A549 (cell line): ENCODE data around the gene CFI. TPM values are rescaled to one million over a fixed set of nuclear protein-coding genes. Genes with fewer than 3 reads are reported as not detected.

ENCODE experiments used
- ATAC-seq, 2 experiments: fragments of 200-7000 bp in 1 of 2; fragments of >200 bp in 1 of 2; cut with Nextera tagmentation in 1 of 2; cut with Tn5 transposase in 1 of 2; 3 replicates each; pipeline versions ENCODE4 v1.8.0 to v1.9.1; 2018 to 2020; ENCODE audit warnings: mild to moderate bottlenecking in 1 of 2, moderate library complexity in 1 of 2
- CTCF ChIA-PET: fragments of 300-600 bp; sonication (Branson Sonifier 250); formaldehyde crosslinking; extraction: SDS; loops from one replicate; lab custom pipeline; 2021; ENCODE audit warnings: antibody characterized with exemption, inconsistent platforms; lab: Yijun Ruan, JAX
- POLR2A ChIA-PET: fragments of 350-600 bp; formaldehyde crosslinking; extraction: SDS; loops from one replicate; lab custom pipeline; 2021; ENCODE audit warnings: antibody characterized with exemption, inconsistent platforms; lab: Yijun Ruan, JAX
- DNase-seq, 2 experiments: peaks; one replicate each; pipeline versions ENCODE4 v3.0.0 to v3.0.0-alpha.2; 2011 to 2016; ENCODE audit warnings: low read depth in 1 of 2, low spot score in 1 of 2
- FAIRE-seq: peaks from 2 replicates; lab custom pipeline; 2011; peaks lifted over from hg19 to GRCh38; lab: Jason Lieb, UNC
- H3K27ac ChIP-seq, 2 experiments: fragments of >200 bp; sonication (Bioruptor Twin); formaldehyde crosslinking; 3 replicates each; pipeline ENCODE4 v1.5.1; 2016 to 2017
- H3K4me1 ChIP-seq: fragments of >200 bp; sonication (Bioruptor Twin); formaldehyde crosslinking; 3 replicates; pipeline ENCODE4 v1.6.1; 2016
- H3K4me2 ChIP-seq: fragments of >200 bp; sonication (Bioruptor Twin); formaldehyde crosslinking; 3 replicates; pipeline ENCODE4 v1.6.1; 2016
- H3K4me3 ChIP-seq: fragments of >200 bp; sonication (Bioruptor Twin); formaldehyde crosslinking; 3 replicates; pipeline ENCODE4 v1.5.1; 2016
- H3K9me3 ChIP-seq: fragments of >200 bp; sonication (Bioruptor Twin); formaldehyde crosslinking; 3 replicates; pipeline ENCODE4 v1.6.1; 2016
- CBX2 ChIP-seq: fragments of 200-600 bp; sonication (generic); IDR thresholded peaks from 2 replicates; pipeline ENCODE4 v1.6.1; 2016; ENCODE audit warnings: low read depth, mild to moderate bottlenecking, borderline replicate concordance
- CHD4 ChIP-seq: fragments of 200-600 bp; sonication (generic); IDR thresholded peaks from 2 replicates; pipeline ENCODE4 v1.6.1; 2016; ENCODE audit warnings: antibody characterized with exemption, mild to moderate bottlenecking, borderline replicate concordance
- EHMT2 ChIP-seq: fragments of 200-600 bp; sonication (generic); IDR thresholded peaks from 2 replicates; pipeline ENCODE4 v1.6.1; 2016; ENCODE audit warnings: antibody characterized with exemption, low read depth, mild to moderate bottlenecking, moderate library complexity
- FOSB ChIP-seq: fragments of 250-450 bp; sonication (Bioruptor Pico); IDR thresholded peaks from 2 replicates; pipeline ENCODE4 v1.5.0; 2020; ENCODE audit warnings: mild to moderate bottlenecking, moderate library complexity
- FOSL2 ChIP-seq, 2 experiments: fragments of 450-650 bp in 1 of 2; fragments of >200 bp in 1 of 2; sonication (Bioruptor Twin) in 1 of 2; formaldehyde crosslinking; IDR thresholded peaks; 2 replicates each; pipeline versions ENCODE4 v1.5.0 to v1.6.1; 2016 to 2020; ENCODE audit warnings: mild to moderate bottlenecking in 1 of 2, moderate library complexity in 1 of 2
- GATA3 ChIP-seq: IDR thresholded peaks from 2 replicates; pipeline ENCODE4 v1.6.1; 2012; ENCODE audit warnings: borderline replicate concordance
- MAFK ChIP-seq: fragments of 450-650 bp; IDR thresholded peaks from 2 replicates; pipeline ENCODE4 v1.6.1; 2014; ENCODE audit not compliant: partially characterized antibody
- MAZ ChIP-seq: fragments of 150-350 bp; IDR thresholded peaks from 2 replicates; pipeline ENCODE4 v1.6.1; 2014; ENCODE audit warnings: antibody characterized with exemption, low read depth, low read length, borderline replicate concordance
- NFE2L2 ChIP-seq: fragments of 150-350 bp; conservative IDR thresholded peaks from 2 replicates; pipeline ENCODE4 v1.6.1; 2014; ENCODE audit warnings: low read length
- NPAS2 ChIP-seq: fragments of 250-450 bp; sonication (Bioruptor Pico); IDR thresholded peaks from 2 replicates; pipeline ENCODE4 v1.8.0; 2022; ENCODE audit warnings: mild to moderate bottlenecking, moderate library complexity, borderline replicate concordance
- POLR2AphosphoS2 ChIP-seq: conservative IDR thresholded peaks from 2 replicates; pipeline ENCODE4 v1.6.1; 2012; ENCODE audit warnings: low read length, improper control_type of control experiment, inconsistent platforms
- RCOR1 ChIP-seq: fragments of 150-350 bp; IDR thresholded peaks from 2 replicates; pipeline ENCODE4 v1.6.1; 2014; ENCODE audit warnings: antibody characterized with exemption, low read length, low read depth
- RFX5 ChIP-seq: fragments of 450-650 bp; IDR thresholded peaks from 2 replicates; pipeline ENCODE4 v1.7.1; 2014; ENCODE audit warnings: antibody characterized with exemption, mild to moderate bottlenecking, moderate library complexity
- RNF2 ChIP-seq: fragments of 200-600 bp; sonication (generic); IDR thresholded peaks from 2 replicates; pipeline ENCODE4 v1.6.1; 2016; ENCODE audit warnings: low read depth, mild to moderate bottlenecking, antibody characterized with exemption, moderate library complexity, borderline replicate concordance
- TFCP2L1 ChIP-seq: fragments of 250-450 bp; sonication (Bioruptor Pico); IDR thresholded peaks from 2 replicates; pipeline ENCODE4 v1.5.0; 2021; ENCODE audit warnings: mild to moderate bottlenecking
- ZC3H11A ChIP-seq: fragments of 450-650 bp; IDR thresholded peaks from 2 replicates; pipeline ENCODE4 v1.6.1; 2014; ENCODE audit warnings: antibody characterized with exemption, mild to moderate bottlenecking
- ZNF302 ChIP-seq: fragments of 250-450 bp; sonication (Bioruptor Pico); IDR thresholded peaks from 2 replicates; pipeline ENCODE4 v1.9.0; 2021; ENCODE audit warnings: inconsistent platforms, mild to moderate bottlenecking, moderate library complexity
- WGBS: methylation state at CpG from one replicate; pipeline ENCODE4 v1.1.6; 2017; ENCODE audit errors: missing lambda C conversion rate; 5-methylcytosine and 5-hydroxymethylcytosine counted together
- polyA plus RNA-seq, 4 experiments: library from polyadenylated mRNA; depleted of rRNA in 3 of 4; stranded (reverse); fragments of >200 nt; fragmentation: RNase III in 1 of 4; extraction: RNeasy Plus Mini Kit Qiagen cat#74134 plus additional on column Dnase treatment in 1 of 4; gene quantifications; 2 replicates in 3 of 4; 3 replicates in 1 of 4; pipeline ENCODE4 v1.2.3, GENCODE V29; 2011 to 2017
- TF ChIP-seq, protein P1 (sequence below): IDR thresholded peaks from 2 replicates; pipeline ENCODE4 v1.6.1; 2012
- TF ChIP-seq, protein P2 (sequence below): IDR thresholded peaks from 2 replicates; pipeline ENCODE4 v1.6.1; 2012
- TF ChIP-seq, protein P3 (sequence below): fragments of >200 bp; sonication (Bioruptor Twin); formaldehyde crosslinking; IDR thresholded peaks from 3 replicates; pipeline ENCODE4 v1.6.1; 2016

CFI gene
- polyA plus RNA-seq, 2 of the 4 experiments (the other 2 are of a cell fraction) = 2.6 to 2.8 TPM

DNA sequence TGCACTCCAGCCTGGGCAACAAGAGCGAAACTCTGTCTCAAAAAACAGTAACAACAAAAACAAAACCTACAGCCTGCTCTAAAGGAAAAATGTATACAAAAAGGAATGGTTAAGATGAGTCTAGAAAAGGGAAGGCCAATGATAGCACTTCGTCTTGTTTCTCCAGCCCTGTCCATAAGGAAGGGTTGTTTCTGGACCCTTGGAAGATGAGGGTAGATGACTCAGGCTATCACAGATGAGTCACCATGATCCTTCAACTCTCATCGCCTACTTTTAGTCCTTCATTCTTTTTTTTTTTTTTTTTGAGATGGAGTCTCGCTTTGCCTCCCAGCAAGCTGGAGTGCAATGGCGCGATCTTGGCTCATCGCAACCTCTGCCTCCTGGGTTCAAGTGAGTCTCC is 80.8 kb downstream of the CFI start:
- Histone ChIP-seq H3K4me1 (no peaks in the 10 kb centered on the region), H3K4me3 (no peak overlapping the region), H3K4me2 (no peak overlapping the region), H3K27ac (no peak overlapping the region), H3K9me3 (no peaks in the 10 kb centered on the region)
- POLR2A ChIA-PET = no interaction called here
- CTCF ChIA-PET = interaction anchor here (0.6 kb wide), 1 partner anchor 143 kb away, joined by 3 read pairs; no protein-coding TSS in a partner anchor
- FAIRE-seq (no peak), ATAC-seq (peak in 1 of 2 experiments; percentile 50; a peak in 2 of 6 replicates), DNase-seq (peak; percentile 10 to 26)
- 72% methylated on average over 6 of the region's 7 CpGs for WGBS
- TF ChIP-seq EHMT2 (no peak), CHD4 (no peak), TFCP2L1 (CRISPR knock-in tag) (no peak), NFE2L2 (no peak), FOSL2 (IDR thresholded peaks at IDR 0.05) (no peak), FOSL2 (CRISPR knock-in tag; IDR thresholded peaks at IDR 0.05) (peak; percentile 45; the same call in 1 of the 2 replicates), MAZ (no peak)

DNA sequence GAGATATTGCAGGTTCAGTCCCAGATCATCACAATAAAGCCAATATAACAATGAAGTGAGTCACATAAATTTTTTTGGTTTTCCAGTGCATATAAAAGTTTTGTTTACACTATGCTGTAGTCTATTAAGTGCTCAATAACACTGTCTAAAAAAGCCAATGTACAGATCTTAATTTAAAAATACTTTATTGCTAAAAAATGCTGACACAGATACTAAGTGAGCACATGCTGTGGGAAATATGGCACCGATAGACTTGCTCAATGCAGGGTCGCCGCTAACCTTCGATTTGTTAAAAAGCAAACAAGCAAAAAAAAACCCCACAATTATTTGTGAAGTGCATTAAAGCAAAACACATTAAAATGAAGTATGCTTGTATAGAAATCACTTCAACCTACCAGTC is 82.2 kb downstream of the CFI start:
- no peak overlapping the region for H3K27ac ChIP-seq
- ChIA-PET POLR2A (no interaction called here), CTCF (no interaction called here)
- no peaks in the 10 kb centered on the region for H3K9me3 ChIP-seq
- FAIRE-seq (no peak), ATAC-seq (no peak), DNase-seq (no peak)
- H3K4me2 ChIP-seq = no peak overlapping the region
- TF ChIP-seq MAFK = peak; percentile 57
- no peak for TF ChIP-seq RCOR1
- TF ChIP-seq POLR2AphosphoS2 = no peak
- no peak for TF ChIP-seq FOSB (CRISPR knock-in tag)
- H3K4me3 ChIP-seq = no peak overlapping the region
- no peaks in the 10 kb centered on the region for H3K4me1 ChIP-seq
- WGBS = 98% methylated on average over 4 of the region's 4 CpGs

DNA sequence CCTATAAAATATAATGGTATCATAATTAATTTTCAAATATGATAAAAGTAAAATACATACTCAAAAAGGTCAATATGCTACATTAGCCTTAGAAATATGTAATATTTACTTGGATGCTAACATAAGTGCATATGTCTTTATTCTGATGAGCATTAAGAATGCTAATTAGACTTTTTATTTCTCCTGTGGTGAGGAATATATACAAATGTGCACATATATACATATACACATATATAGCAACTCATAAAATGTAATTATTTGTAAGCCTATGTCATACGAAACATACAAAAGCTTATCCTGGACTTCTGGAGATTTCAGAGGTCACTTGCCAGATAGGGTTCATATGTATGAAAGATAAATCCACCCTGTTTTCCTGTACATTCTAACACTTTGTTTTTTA is 83.0 kb downstream of the CFI start:
- FAIRE-seq (no peak), ATAC-seq (no peak), DNase-seq (no peak)
- Histone ChIP-seq H3K9me3 (no peaks in the 10 kb centered on the region), H3K4me3 (no peak overlapping the region), H3K4me1 (no peaks in the 10 kb centered on the region)
- TF ChIP-seq ZC3H11A = no peak
- no peak for TF ChIP-seq CBX2
- TF ChIP-seq RNF2 = no peak
- TF ChIP-seq NPAS2 (CRISPR knock-in tag) = no peak
- TF ChIP-seq, protein P1, sequence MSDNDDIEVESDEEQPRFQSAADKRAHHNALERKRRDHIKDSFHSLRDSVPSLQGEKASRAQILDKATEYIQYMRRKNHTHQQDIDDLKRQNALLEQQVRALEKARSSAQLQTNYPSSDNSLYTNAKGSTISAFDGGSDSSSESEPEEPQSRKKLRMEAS = no peak
- TF ChIP-seq ZNF302 (CRISPR knock-in tag) = no peak
- TF ChIP-seq, protein P2, sequence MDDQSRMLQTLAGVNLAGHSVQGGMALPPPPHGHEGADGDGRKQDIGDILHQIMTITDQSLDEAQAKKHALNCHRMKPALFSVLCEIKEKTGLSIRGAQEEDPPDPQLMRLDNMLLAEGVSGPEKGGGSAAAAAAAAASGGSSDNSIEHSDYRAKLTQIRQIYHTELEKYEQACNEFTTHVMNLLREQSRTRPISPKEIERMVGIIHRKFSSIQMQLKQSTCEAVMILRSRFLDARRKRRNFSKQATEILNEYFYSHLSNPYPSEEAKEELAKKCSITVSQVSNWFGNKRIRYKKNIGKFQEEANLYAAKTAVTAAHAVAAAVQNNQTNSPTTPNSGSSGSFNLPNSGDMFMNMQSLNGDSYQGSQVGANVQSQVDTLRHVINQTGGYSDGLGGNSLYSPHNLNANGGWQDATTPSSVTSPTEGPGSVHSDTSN = no peak
- TF ChIP-seq, protein P3, sequence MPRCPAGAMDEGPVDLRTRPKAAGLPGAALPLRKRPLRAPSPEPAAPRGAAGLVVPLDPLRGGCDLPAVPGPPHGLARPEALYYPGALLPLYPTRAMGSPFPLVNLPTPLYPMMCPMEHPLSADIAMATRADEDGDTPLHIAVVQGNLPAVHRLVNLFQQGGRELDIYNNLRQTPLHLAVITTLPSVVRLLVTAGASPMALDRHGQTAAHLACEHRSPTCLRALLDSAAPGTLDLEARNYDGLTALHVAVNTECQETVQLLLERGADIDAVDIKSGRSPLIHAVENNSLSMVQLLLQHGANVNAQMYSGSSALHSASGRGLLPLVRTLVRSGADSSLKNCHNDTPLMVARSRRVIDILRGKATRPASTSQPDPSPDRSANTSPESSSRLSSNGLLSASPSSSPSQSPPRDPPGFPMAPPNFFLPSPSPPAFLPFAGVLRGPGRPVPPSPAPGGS = no peak
- no peak for TF ChIP-seq RFX5
- no peak for TF ChIP-seq GATA3
- TF ChIP-seq EHMT2 = no peak
- TF ChIP-seq, all 56 proteins: peak for 0
- POLR2A ChIA-PET = no interaction called here
- Histone ChIP-seq H3K4me2 (no peak overlapping the region), H3K27ac (no peak overlapping the region)
- 93% methylated on average over 1 of the region's 1 CpG for WGBS
- CTCF ChIA-PET = no interaction called here
